Naive thymus-derived CD4-positive, alpha-beta T cell (primary cell): ENCODE data around the gene TSPOAP1. TPM values are rescaled to one million over a fixed set of nuclear protein-coding genes. Genes with fewer than 3 reads are reported as not detected.

Experiments used
- ATAC-seq: fragments of 150-1000 bp; cut with Tn5 transposase; 2 replicates; pipeline ENCODE4 v1.10.0; 2021; ENCODE audit warnings: mild to moderate bottlenecking, moderate library complexity
- CTCF ChIA-PET: fragments of 350-600 bp; sonication (Branson Sonifier 250); formaldehyde crosslinking; loops from one replicate; lab custom pipeline; 2021; ENCODE audit warnings: antibody characterized with exemption; lab: Charles Lee
- POLR2A ChIA-PET: fragments of 350-600 bp; sonication (Branson Sonifier 250); formaldehyde crosslinking; loops from one replicate; lab custom pipeline; 2021; ENCODE audit warnings: antibody characterized with exemption, inconsistent platforms; lab: Charles Lee
- DNase-seq, 9 donors: peaks; one replicate each; pipeline versions ENCODE4 v3.0.0 to v3.0.0-alpha.2; 2020 to 2022; ENCODE audit warnings: mixed read lengths in 1 of 9
- H3K27ac ChIP-seq: one replicate; pipeline ENCODE4 v1.7.0; 2013; ENCODE audit warnings: mild to moderate bottlenecking, low read depth, low read length, moderate library complexity
- H3K27me3 ChIP-seq, 2 donors: one replicate each; pipeline ENCODE4 v1.7.0; 2013; ENCODE audit warnings: low read length in 2 of 2, mild to moderate bottlenecking in 2 of 2, moderate library complexity in 2 of 2; ENCODE audit not compliant: control insufficient read depth in 2 of 2, insufficient read depth in 2 of 2
- H3K36me3 ChIP-seq, 3 experiments: 1 replicate in 2 of 3; 2 replicates in 1 of 3; pipeline ENCODE4 v1.7.0; 2013; ENCODE audit warnings: low read length in 3 of 3, mild to moderate bottlenecking in 3 of 3, moderate library complexity in 1 of 3; ENCODE audit not compliant: insufficient read depth in 3 of 3, control insufficient read depth in 2 of 3
- H3K4me1 ChIP-seq, 2 donors: one replicate each; pipeline ENCODE4 v1.7.0; 2013; ENCODE audit warnings: low read length in 2 of 2, mild to moderate bottlenecking in 2 of 2, moderate library complexity in 1 of 2; ENCODE audit not compliant: control insufficient read depth in 2 of 2, insufficient read depth in 2 of 2
- H3K4me3 ChIP-seq: 2 replicates; pipeline ENCODE4 v1.7.0; 2013; ENCODE audit warnings: mild to moderate bottlenecking, low read length
- H3K9me3 ChIP-seq, 3 experiments: 1 replicate in 2 of 3; 2 replicates in 1 of 3; pipeline ENCODE4 v1.7.0; 2013; ENCODE audit warnings: low read length in 3 of 3; ENCODE audit not compliant: control insufficient read depth in 2 of 3
- H3K27ac Mint-ChIP-seq, 9 donors: one replicate each; pipeline ENCODE4 v1.8.0; 2020 to 2022; ENCODE audit warnings: mixed read lengths in 9 of 9, mild to moderate bottlenecking in 8 of 9, moderate library complexity in 5 of 9, inconsistent platforms in 2 of 9
- H3K27me3 Mint-ChIP-seq, 5 donors: one replicate each; pipeline ENCODE4 v1.8.0; 2021 to 2022; ENCODE audit warnings: mixed read lengths in 5 of 5, mild to moderate bottlenecking in 1 of 5
- H3K36me3 Mint-ChIP-seq, 5 donors: one replicate each; pipeline ENCODE4 v1.8.0; 2020 to 2022; ENCODE audit warnings: mixed read lengths in 5 of 5, mild to moderate bottlenecking in 3 of 5, inconsistent platforms in 1 of 5
- H3K4me1 Mint-ChIP-seq, 7 donors: one replicate each; pipeline ENCODE4 v1.8.0; 2020 to 2022; ENCODE audit warnings: mixed read lengths in 7 of 7, mild to moderate bottlenecking in 3 of 7, inconsistent platforms in 1 of 7
- H3K4me3 Mint-ChIP-seq, 10 donors: one replicate each; pipeline ENCODE4 v1.8.0; 2020 to 2022; ENCODE audit warnings: mild to moderate bottlenecking in 10 of 10, mixed read lengths in 10 of 10, moderate library complexity in 6 of 10, inconsistent platforms in 2 of 10
- H3K9me3 Mint-ChIP-seq, 11 donors: one replicate each; pipeline ENCODE4 v1.8.0; 2020 to 2022; ENCODE audit warnings: mixed read lengths in 11 of 11, mild to moderate bottlenecking in 4 of 11, inconsistent platforms in 1 of 11, moderate library complexity in 1 of 11
- intact Hi-C, 2 donors: fragments of 100-400 bp; cut with micrococcal nuclease; formaldehyde crosslinking; loops; one replicate each; pipeline ENCODE4 v1.15.1; 2023
- microRNA-seq: library from miRNA; unstranded; fragments of <30 nt; microRNA quantifications from one replicate; pipeline ENCODE4 v1.2.0, GENCODE V29; 2022; ENCODE audit warnings: borderline microRNAs expressed
- polyA plus RNA-seq, 2 donors: library from polyadenylated mRNA; unstranded; fragments of 300-500 nt; fragmentation: Illumina TruSeq; gene quantifications; one replicate each; pipeline ENCODE4 v1.2.3, GENCODE V29; 2021
- total RNA-seq, 6 experiments: library from RNA in 5 of 6; stranded (reverse) in 5 of 6; gene quantifications; 1 replicate in 5 of 6; 2 replicates in 1 of 6; pipeline ENCODE4 v1.2.3 and lab custom pipeline; 2021 to 2026

The TSPOAP1 gene
- total and polyA plus RNA-seq, 7 experiments from 2014 or later, result 0.20 to 62.5 (median 11.8) TPM

GRCh38 chr17:58262149-58262548 is 66.4 kb downstream of the TSPOAP1 start:
- Histone ChIP-seq H3K9me3 (no peaks in the 10 kb centered on the region), H3K27me3 (peaks cover 0 to 9% of the 10 kb centered on the region in 2 donors), H3K27ac (no peak overlapping the region), H3K36me3 (no peaks in the 10 kb centered on the region), H3K4me3 (no peak overlapping the region), H3K4me1 (no peaks in the 10 kb centered on the region)
- Mint-ChIP-seq H3K4me3 (no peak overlapping the region), H3K9me3 (no peaks in the 10 kb centered on the region), H3K27me3 (peaks cover 61 to 77% (median 67%) of the 10 kb centered on the region in 5 donors), H3K27ac (no peak overlapping the region), H3K4me1 (peaks cover 0 to 2% (median 0%) of the 10 kb centered on the region in 7 donors), H3K36me3 (no peaks in the 10 kb centered on the region)
- no peak for ATAC-seq
- POLR2A ChIA-PET, result no interaction called here
- intact Hi-C loops, result no loop called here
- no peak for DNase-seq
- CTCF ChIA-PET, result no interaction called here

GRCh38 chr17:58254803-58255202 is 73.8 kb downstream of the TSPOAP1 start:
- no peaks in the 10 kb centered on the region for H3K9me3 ChIP-seq
- peak in 1 of 9 donors; percentile 3 for DNase-seq
- Mint-ChIP-seq H3K4me1 (peaks cover 0 to 10% (median 5%) of the 10 kb centered on the region in 7 donors), H3K4me3 (no peak overlapping the region), H3K9me3 (no peaks in the 10 kb centered on the region), H3K27me3 (peaks cover 11 to 68% (median 16%) of the 10 kb centered on the region in 5 donors), H3K36me3 (no peaks in the 10 kb centered on the region), H3K27ac (no peak overlapping the region)
- no peaks in the 10 kb centered on the region for H3K36me3 ChIP-seq
- H3K4me1 ChIP-seq, result no peaks in the 10 kb centered on the region
- H3K27ac ChIP-seq, result no peak overlapping the region
- CTCF ChIA-PET, result no interaction called here
- H3K27me3 ChIP-seq, result no peaks in the 10 kb centered on the region
- H3K4me3 ChIP-seq, result no peak overlapping the region
- POLR2A ChIA-PET, result no interaction called here
- intact Hi-C loops, result no loop called here
- ATAC-seq, result no peak

GRCh38 chr17:58253082-58253481 is 75.5 kb downstream of the TSPOAP1 start:
- POLR2A ChIA-PET, result no interaction called here
- Histone ChIP-seq H3K27ac (no peak overlapping the region), H3K36me3 (no peaks in the 10 kb centered on the region), H3K9me3 (no peaks in the 10 kb centered on the region), H3K4me3 (no peak overlapping the region), H3K4me1 (no peaks in the 10 kb centered on the region), H3K27me3 (no peaks in the 10 kb centered on the region)
- no peak overlapping the region for H3K4me3 Mint-ChIP-seq
- no peak overlapping the region for H3K27ac Mint-ChIP-seq
- peaks cover 4 to 63% (median 15%) of the 10 kb centered on the region in 5 donors for H3K27me3 Mint-ChIP-seq
- no peak for ATAC-seq
- H3K9me3 Mint-ChIP-seq, result no peaks in the 10 kb centered on the region
- H3K36me3 Mint-ChIP-seq, result no peaks in the 10 kb centered on the region
- CTCF ChIA-PET, result interaction anchor here (1.4 kb wide), 1 partner anchor 14 kb away, joined by 3 read pairs; the partner anchor contains the start of gene LPO
- no peak for DNase-seq
- intact Hi-C loops, result no loop called here
- H3K4me1 Mint-ChIP-seq, result peaks cover 0 to 18% (median 5%) of the 10 kb centered on the region in 7 donors

GRCh38 chr17:58252141-58252540 is 76.5 kb downstream of the TSPOAP1 start:
- Mint-ChIP-seq H3K27me3 (peaks cover 0 to 56% (median 15%) of the 10 kb centered on the region in 5 donors), H3K27ac (no peak overlapping the region), H3K4me1 (peaks cover 0 to 25% (median 10%) of the 10 kb centered on the region in 7 donors), H3K4me3 (no peak overlapping the region), H3K36me3 (no peaks in the 10 kb centered on the region), H3K9me3 (no peaks in the 10 kb centered on the region)
- H3K27ac ChIP-seq, result no peak overlapping the region
- no peaks in the 10 kb centered on the region for H3K9me3 ChIP-seq
- intact Hi-C loops, result no loop called here
- H3K4me3 ChIP-seq, result no peak overlapping the region
- POLR2A ChIA-PET, result no interaction called here
- no peaks in the 10 kb centered on the region for H3K27me3 ChIP-seq
- H3K36me3 ChIP-seq, result no peaks in the 10 kb centered on the region
- DNase-seq (no peak), ATAC-seq (no peak)
- CTCF ChIA-PET, result interaction anchor here (0.9 kb wide), 1 partner anchor 52 kb away, joined by 4 read pairs; no protein-coding TSS in a partner anchor
- H3K4me1 ChIP-seq, result no peaks in the 10 kb centered on the region

Small RNAs within 50 kb of the gene (microRNA-seq; reads per million reads assigned to microRNA genes)
- gene MIR4736, result not detected

Other genes starting within 250 kb of the TSPOAP1 start
- gene DYNLL2, start 245.4 kb downstream of the TSPOAP1 start, total RNA-seq, result 10 to 100 TPM; 30.1 to 39.1 (median 35.1) TPM
- gene DYNLL2, start 245.4 kb downstream of the TSPOAP1 start, polyA plus RNA-seq, result 1 to 10 TPM in 1 of 2 donors, under 1 TPM in 1; 0.55 to 1.6 TPM
- 1 to 10 TPM in 4 of 5 experiments, under 1 TPM in 1; 0.41 to 2.5 (median 1.3) TPM for gene OR4D1, start 180.4 kb downstream of the TSPOAP1 start, total RNA-seq
- 1 to 10 TPM; 2.5 to 3.3 TPM for gene OR4D1, start 180.4 kb downstream of the TSPOAP1 start, polyA plus RNA-seq
- gene OR4D2, start 161.8 kb downstream of the TSPOAP1 start, total RNA-seq, result not detected
- gene OR4D2, start 161.8 kb downstream of the TSPOAP1 start, polyA plus RNA-seq, result not detected
- not detected for gene EPX, start 136.1 kb downstream of the TSPOAP1 start, total RNA-seq
- gene EPX, start 136.1 kb downstream of the TSPOAP1 start, polyA plus RNA-seq, result not detected
- 10 to 100 TPM in 4 of 5 experiments, 1 to 10 TPM in 1; 10.0 to 29.1 (median 19.7) TPM for gene MKS1, start 109.5 kb downstream of the TSPOAP1 start, total RNA-seq
- 10 to 100 TPM; 13.5 to 14.5 TPM for gene MKS1, start 109.5 kb downstream of the TSPOAP1 start, polyA plus RNA-seq
- gene LPO, start 90.2 kb downstream of the TSPOAP1 start, total RNA-seq, result under 1 TPM in 2 of 5 experiments, not detected in 3; 0.13 to 0.15 TPM
- not detected for gene LPO, start 90.2 kb downstream of the TSPOAP1 start, polyA plus RNA-seq
- 1 to 10 TPM in 1 of 5 experiments, under 1 TPM in 1, not detected in 3; 0.32 to 7.3 TPM for gene MPO, start 47.9 kb downstream of the TSPOAP1 start, total RNA-seq
- not detected for gene MPO, start 47.9 kb downstream of the TSPOAP1 start, polyA plus RNA-seq
- 10 to 100 TPM; 36.0 to 75.6 (median 62.3) TPM for gene SUPT4H1, start 23.4 kb upstream of the TSPOAP1 start, total RNA-seq
- gene SUPT4H1, start 23.4 kb upstream of the TSPOAP1 start, polyA plus RNA-seq, result 10 to 100 TPM; 69.4 to 91.7 TPM
- gene RNF43, start 88.7 kb upstream of the TSPOAP1 start, total RNA-seq, result 1 to 10 TPM in 4 of 5 experiments, under 1 TPM in 1; 0.48 to 2.2 (median 1.9) TPM
- 1 to 10 TPM in 1 of 2 donors, under 1 TPM in 1; 0.96 to 1.1 TPM for gene RNF43, start 88.7 kb upstream of the TSPOAP1 start, polyA plus RNA-seq
- 1 to 10 TPM in 4 of 5 experiments, under 1 TPM in 1; 0.34 to 4.0 (median 3.1) TPM for gene HSF5, start 159.6 kb upstream of the TSPOAP1 start, total RNA-seq
- 1 to 10 TPM; 1.1 to 1.5 TPM for gene HSF5, start 159.6 kb upstream of the TSPOAP1 start, polyA plus RNA-seq
- gene MTMR4, start 185.8 kb upstream of the TSPOAP1 start, total RNA-seq, result 10 to 100 TPM; 44.2 to 71.3 (median 68.1) TPM
- gene MTMR4, start 185.8 kb upstream of the TSPOAP1 start, polyA plus RNA-seq, result 10 to 100 TPM; 19.4 to 23.0 TPM